HG02642 (cell line): ENCODE data around the gene ARHGAP28.
"Not testable (repeated sequence)": the region's sequence is repeated elsewhere in the genome, so short reads cannot be mapped to it uniquely, and the experiment has no call there.

Experiments used
- ATAC-seq: cut with Tn5 transposase; IDR thresholded peaks from one replicate; pipeline ENCODE4 v1.9.1; 2021; ENCODE audit warnings: mild to moderate bottlenecking; ENCODE audit not compliant: unreplicated experiment, poor library complexity

The ARHGAP28 gene

GRCh38 chr18:6891788-6892187 is 162.3 kb downstream of the ARHGAP28 start:
- no peak for ATAC-seq

GRCh38 chr18:6901286-6901926 is 171.9 kb downstream of the ARHGAP28 start:
- no peak for ATAC-seq

DNA sequence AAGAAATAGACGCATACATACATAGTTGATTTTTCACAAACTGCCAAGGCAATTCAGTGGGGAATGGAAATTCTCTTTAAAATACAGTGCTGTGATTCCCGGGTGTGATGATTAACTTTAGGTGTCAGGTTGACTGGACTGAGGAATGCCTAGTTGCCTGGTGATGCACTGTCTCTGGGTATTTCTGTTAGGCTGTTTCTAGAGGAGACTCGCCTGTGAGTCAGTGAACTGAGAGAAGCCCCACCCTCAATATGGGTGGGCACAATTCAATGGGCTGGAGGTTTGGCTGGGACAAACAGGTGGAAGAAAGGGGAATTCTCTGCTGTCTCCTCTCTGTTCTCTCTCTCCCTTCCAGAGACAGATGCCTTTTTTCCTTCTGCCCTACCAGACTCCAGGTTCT is 187.6 kb downstream of the ARHGAP28 start:
- ATAC-seq, result no peak

DNA sequence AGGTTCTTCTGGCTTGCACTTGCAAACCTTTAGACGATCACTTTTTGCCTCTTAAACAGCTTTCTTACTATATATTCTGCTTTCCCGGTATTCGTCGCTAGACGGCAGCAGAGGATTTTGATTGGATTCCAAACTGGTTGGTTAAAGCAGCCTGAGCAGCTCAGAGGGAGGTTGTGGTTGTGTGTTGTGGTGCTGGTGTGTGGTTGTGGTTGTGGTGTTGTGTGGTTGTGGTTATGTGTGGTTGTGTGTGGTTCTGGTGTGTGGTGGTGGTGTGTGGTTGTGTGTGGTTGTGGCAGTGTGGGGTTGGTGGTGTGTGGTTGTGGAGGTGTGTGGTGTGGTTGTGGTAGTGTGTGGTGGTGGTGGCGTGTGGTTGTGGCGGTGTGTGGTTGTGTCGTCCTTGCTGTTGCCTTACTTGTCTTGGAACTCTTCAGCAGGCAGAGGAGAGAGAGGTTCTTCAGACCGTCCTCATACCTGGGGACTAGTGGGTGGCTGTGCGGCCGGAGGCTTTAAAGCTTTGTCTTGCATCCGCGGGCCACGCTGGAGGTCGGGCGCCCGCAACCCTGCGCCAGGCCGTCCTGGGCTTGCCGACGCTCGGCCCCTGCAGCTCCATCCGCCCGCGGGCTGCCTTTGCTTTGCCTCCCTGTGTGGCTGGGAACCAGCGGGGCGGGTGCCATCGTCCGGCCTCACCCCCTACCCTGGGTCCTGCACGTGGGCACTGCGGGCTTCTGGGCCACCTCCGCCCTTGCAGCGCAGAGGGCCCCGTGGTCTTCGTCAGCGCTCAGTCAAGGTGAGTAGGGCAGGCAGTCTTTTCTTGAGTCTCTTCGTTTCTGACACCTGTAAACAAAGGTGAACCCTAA is 190.8 kb downstream of the ARHGAP28 start:
- peak; percentile 54 for ATAC-seq

- ATAC-seq, result no peak
These were observed 192.1 kb downstream of the ARHGAP28 start for GRCh38 chr18:6921571-6921970.

DNA sequence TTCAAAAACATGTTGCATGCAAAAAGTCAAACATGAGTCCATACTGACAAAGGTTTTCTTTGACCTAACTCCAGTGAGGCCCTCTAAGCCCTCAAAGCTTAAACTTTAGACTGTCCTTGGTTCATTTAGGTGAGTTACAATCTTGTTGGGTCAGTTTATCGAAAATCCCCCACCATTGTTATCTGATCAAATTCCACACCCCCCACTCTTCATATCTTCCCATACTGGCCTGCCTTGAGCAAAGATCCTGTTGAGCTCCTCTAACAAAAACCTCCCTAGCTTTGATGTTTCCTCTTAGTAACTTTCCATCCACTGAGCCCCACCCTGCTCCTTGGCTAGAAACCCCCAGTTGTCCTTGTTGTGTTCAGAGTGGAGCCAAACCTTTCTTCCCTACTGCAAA is 193.7 kb downstream of the ARHGAP28 start:
- no peak for ATAC-seq

DNA sequence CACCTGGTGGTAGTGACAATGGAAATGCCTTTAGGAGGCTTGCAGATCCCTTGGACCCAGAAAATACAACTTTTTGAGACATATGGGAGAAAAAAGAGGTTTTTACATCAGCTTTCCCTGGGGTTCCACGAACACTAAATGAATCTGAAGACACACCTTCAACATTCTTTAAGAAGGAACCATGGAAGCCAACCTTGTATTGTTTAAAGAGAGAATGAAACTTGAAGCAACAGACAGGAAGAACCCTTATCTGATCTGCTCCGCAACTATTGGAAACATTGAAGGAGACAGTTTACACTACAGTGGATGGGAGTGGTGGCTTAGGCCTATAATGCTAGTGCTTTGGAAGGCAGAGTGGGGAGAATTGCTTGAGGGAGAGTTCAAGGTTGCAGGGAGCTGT is 197.6 kb downstream of the ARHGAP28 start:
- no peak for ATAC-seq

DNA sequence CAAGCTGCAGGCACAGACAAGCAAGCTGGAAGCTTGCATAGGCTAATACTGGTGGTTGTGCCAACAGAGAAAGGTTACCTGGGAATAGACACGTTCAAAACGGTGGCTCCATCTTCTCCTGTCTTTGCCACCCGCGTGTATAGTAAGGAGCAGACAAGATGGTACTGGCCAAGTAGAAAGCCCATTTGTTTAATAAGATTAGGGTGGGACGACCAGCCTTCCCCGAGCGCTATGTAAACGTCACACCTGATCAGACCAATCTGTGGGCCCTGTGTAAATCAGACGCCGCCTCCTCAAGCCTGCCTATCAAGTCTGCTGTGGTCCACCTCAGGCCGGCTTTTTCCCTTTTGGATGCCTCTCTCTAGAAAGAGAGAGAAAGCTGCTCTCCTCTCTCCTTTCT is 198.8 kb downstream of the ARHGAP28 start:
- ATAC-seq, result no peak

DNA sequence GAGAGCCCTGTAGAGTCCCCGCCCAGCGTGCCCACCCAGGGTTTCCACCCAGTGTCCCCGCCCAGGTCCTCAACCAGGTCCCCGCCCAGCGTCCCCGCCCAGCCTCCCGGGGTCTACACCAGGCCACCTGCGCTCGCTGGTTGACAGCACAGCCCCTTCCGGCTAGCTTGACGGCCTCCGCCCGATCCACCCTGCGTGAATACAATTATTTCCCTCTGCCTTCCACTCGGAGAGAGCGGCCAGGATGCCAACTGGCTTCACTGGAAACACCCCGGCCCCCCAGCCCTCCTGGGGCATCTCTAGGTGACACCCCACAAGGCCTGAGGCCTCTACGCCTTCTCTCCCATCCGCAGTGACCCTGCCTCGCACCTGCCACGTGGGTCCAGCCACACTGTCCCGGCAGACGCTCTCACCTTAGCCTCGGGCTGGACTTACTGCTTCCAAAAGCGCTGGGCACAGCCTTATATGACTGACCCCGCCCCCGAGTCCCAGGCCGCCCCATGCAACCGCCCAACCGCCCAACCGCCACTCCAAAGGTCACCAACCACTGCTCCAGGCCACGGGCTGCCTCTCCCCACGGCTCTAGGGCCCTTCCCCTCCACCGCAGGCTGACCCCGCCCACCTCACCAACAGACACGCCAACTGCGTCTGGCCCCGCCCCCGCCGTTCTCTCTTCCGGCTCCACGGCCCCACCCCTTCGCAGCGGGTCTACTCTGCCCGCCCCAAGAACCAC is 200.0 kb downstream of the ARHGAP28 start:
- ATAC-seq, result no peak

- no peak for ATAC-seq
These were observed 205.3 kb downstream of the ARHGAP28 start for GRCh38 chr18:6934859-6935258.

DNA sequence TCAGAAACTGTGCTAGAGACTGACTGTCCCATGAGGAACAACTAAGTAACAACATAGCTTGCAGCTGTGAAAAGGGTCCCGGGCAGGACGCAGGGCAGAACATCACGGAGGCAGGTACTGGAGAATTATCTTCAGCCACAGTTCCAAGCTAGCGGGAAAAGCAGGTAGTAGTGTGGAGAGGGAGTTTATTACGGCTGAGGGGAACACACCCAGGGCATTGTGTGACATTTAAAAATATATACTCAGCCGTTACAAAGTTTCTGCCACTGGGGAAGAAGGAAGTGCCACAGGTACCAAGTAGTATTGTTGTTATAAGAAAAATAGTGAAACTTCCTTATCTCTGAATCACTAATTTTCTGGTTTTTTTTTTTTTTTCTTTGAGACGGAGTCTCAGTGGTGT is 208.5 kb downstream of the ARHGAP28 start:
- ATAC-seq, result no peak

DNA sequence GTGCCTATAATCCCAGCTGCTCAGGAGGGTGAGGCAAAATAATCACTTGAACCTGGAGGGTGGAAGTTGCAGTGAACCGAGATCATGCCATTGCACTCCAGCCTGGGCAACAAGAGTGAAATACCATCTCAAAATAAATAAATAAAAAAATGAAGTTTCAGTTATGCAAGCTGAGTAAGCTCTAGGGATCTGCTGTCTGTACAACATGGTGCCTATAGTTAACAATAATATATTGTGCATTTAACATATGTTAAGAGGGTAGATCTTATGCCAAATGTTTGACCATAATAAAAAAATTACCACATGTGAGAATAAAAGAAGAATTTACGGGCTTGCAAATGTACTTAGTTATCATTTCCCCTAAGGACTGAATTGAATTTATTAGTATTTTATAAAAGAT is 208.9 kb downstream of the ARHGAP28 start:
- not testable (repeated sequence) for ATAC-seq

- no peak for ATAC-seq
These were observed 210.5 kb downstream of the ARHGAP28 start for GRCh38 chr18:6939972-6940371.

DNA sequence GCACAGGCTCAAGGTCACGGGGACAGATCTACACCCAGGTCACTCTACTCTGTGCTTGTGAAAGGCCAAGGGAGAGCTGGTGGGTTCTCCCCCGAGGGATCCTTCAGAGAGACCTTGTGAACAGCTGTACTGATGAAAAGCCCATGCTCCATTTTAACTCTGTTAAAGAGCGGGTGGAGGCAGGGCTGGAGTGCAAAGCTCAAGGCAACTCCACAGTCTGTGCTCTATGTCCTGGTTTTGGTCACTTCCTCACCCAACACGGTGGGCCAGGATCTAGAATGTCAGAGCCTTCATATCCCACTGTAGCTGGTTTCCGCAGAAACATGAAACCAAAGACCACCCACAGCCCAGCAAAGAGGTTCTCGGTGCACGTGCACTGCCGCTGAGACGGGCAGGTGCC is 210.9 kb downstream of the ARHGAP28 start:
- ATAC-seq, result no peak

GRCh38 chr18:6941996-6942395 is 212.5 kb downstream of the ARHGAP28 start:
- no peak for ATAC-seq

DNA sequence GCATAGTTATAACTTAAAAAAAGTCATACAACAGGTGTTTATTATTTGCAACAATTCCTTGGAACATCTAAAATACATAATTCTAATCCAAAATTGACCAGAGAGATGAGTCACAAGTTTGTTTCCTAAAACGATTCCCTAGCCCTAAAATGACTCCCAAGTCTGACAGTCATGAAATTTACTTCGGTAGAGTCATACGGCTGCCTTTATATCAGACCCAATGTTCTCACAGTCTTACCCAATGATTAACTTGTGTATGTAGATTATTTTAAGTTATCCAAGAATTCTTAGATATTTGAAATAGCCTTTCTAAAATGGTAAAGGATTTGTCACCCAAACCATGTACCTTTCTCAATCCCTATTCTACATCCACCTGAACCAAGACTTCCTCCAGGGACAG is 213.2 kb downstream of the ARHGAP28 start:
- ATAC-seq, result no peak

DNA sequence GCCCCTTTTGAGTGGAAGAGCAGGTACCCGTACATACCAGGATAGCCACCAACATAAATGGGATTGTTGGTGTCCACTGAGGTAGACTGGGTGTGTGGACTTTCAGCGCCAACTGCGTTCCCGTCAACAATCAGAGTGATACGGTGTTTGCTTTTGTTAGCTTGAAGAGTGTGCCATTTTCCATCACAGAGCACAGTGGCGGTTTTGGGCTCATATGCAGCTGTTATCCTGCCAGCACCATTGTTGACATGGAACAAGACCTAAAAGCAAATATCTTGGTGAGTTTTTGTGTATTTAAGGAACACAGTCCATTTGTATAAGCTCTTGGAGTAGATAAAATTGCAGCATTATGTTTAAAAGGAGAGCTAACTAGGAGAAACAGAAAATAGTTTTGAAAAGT is 213.6 kb downstream of the ARHGAP28 start:
- ATAC-seq, result no peak

DNA sequence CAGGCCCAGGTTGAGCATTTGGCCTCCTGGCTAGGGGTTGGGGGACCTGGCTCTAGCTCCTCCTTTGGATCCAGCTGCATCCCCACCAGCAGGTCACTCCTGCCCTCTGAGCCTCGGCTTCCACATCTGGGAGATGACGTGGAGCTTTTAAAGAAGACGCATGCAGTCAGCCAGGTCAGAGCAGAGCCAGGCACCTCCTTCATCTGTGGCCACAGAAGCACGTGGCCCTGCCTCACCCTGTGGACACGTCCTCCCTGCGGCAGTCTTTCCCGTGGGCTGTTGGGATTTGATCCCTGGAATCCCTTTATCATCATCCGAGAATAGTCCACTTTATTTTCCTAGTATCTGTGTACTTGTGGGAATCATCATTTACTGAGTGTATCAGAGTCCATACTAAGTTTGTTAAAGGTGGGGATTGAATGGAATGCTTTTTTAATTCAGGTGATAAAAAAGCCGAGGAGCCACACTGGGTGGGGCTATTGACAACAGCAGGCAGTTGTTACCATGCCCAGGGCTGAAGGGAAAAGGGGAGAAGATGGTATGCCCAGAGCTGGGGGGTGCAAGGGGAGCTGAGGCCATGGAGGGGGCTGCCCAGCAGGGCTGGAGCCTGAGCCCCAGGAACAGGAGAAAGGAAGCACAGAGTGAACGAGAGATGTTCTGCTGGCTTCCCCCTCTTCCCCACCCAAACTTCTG is 218.0 kb downstream of the ARHGAP28 start:
- ATAC-seq, result no peak

GRCh38 chr18:6948281-6949055 is 219.0 kb downstream of the ARHGAP28 start:
- ATAC-seq, result no peak
